ENCODE data around the gene WNT10A. TPM values are rescaled to one million over a fixed set of nuclear protein-coding genes. Genes with fewer than 3 reads are reported as not detected.
"Not testable (repeated sequence)": the region's sequence is repeated elsewhere in the genome, so short reads cannot be mapped to it uniquely, and the experiment has no call there.

Gene WNT10A
- total and polyA plus RNA-seq, 9 of the 15 experiments (the other 6 are each of a cell fraction or from before 2014, with no cell fraction given): not detected

DNA sequence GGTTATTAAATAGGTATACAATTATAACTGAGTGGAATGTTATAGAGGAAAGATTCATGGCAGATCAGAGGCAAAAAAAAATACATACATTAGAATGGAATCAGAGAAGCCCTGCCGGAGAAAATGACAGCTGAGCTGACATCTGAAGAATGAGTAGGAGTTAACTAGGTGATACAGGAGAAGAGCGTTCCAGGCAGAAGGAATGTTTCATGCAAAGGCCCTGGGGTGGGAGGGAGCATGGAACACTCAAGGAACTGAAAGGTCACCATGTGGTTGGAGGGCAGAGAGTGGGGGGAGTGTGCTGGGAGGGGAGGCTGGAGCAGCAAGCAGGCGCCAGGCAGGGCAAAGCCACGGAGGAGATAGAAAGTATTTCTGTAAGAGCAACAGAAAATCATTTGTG lies 47.2 kb downstream of the WNT10A start:
- 5% methylated on average over 4 of the region's 4 CpGs for WGBS (ENCODE audit: insufficient coverage, low coverage, missing lambda C conversion rate)
- FAIRE-seq (no peak), DNase-seq (ENCODE audit: extremely low read depth in 1 of 4, low spot score in 3 of 4) (no peak), ATAC-seq (no peak)
- no peak overlapping the region for H3K4me3 ChIP-seq
- no peak overlapping the region for H3K9ac ChIP-seq (ENCODE audit: insufficient read depth in 1 of 2, low read depth in 2 of 2, low read length in 2 of 2)
- in situ Hi-C loops (cut with MboI): no loop called here
- no peaks in the 10 kb centered on the region for H4K20me1 ChIP-seq (replicated peaks; ENCODE audit: control insufficient read depth, insufficient read depth, low read length)
- no peak overlapping the region for H3K4me2 ChIP-seq (ENCODE audit: insufficient read depth, low read length)
- no peaks in the 10 kb centered on the region for H3K4me1 ChIP-seq (replicated peaks in 1 of 2; ENCODE audit: control insufficient read depth in 2 of 2, insufficient read depth in 2 of 2, low read length in 2 of 2)
- H3K36me3 ChIP-seq (ENCODE audit: control insufficient read depth, insufficient read depth, low read length): no peaks in the 10 kb centered on the region
- ChIA-PET POLR2A (no interaction called here), CTCF (ENCODE audit: low intra/inter-chr PET ratio) (no interaction called here)
- H2AFZ ChIP-seq (ENCODE audit: low read depth, low read length): no peak overlapping the region
- H3K79me2 ChIP-seq (ENCODE audit: control insufficient read depth, insufficient read depth, low read length): no peaks in the 10 kb centered on the region
- peaks cover 0 to 3% of the 10 kb centered on the region in 2 experiments; a peak in 2 of 5 replicates for H3K27me3 ChIP-seq (ENCODE audit: control insufficient read depth in 2 of 2, insufficient read depth in 2 of 2, low read length in 2 of 2)
- H3K27ac ChIP-seq (ENCODE audit: extremely low read depth, low read depth, low read length): no peak overlapping the region
- no peaks in the 10 kb centered on the region for H3K9me1 ChIP-seq (ENCODE audit: control insufficient read depth, insufficient read depth, low read length)
- no TSS peak for BruUV-seq (replicated peaks)
- no peaks in the 10 kb centered on the region for H3K9me3 ChIP-seq (replicated peaks; ENCODE audit: control insufficient read depth, insufficient read depth, low read depth, low read length)
- TF ChIP-seq MCM2 (IDR thresholded peaks at IDR 0.05; ENCODE audit: low read depth) (no peak), CHD4 (IDR thresholded peaks at IDR 0.05; ENCODE audit: insufficient read depth, insufficient replicate concordance, low read depth, low read length, poor library complexity, severe bottlenecking) (no peak), BMI1 (IDR thresholded peaks at IDR 0.05; ENCODE audit: low read length) (no peak), ZNF707 (CRISPR knock-in tag; conservative IDR thresholded peaks at IDR 0.05) (no peak), MTF1 (CRISPR knock-in tag; IDR thresholded peaks at IDR 0.05; ENCODE audit: borderline replicate concordance) (no peak), ETV6 (IDR thresholded peaks at IDR 0.05; ENCODE audit: borderline replicate concordance in 1 of 2, low read depth in 2 of 2, low read length in 1 of 2) (no peak), ETV6 (CRISPR knock-in tag; IDR thresholded peaks at IDR 0.05; ENCODE audit: borderline replicate concordance) (no peak), FOXA1 (IDR thresholded peaks at IDR 0.05; ENCODE audit: borderline replicate concordance) (no peak), AFF1 (IDR thresholded peaks at IDR 0.05; ENCODE audit: low read depth in 1 of 2, partially characterized antibody in 2 of 2) (no peak)
- intact Hi-C loops (cut with micrococcal nuclease): no loop called here

DNA sequence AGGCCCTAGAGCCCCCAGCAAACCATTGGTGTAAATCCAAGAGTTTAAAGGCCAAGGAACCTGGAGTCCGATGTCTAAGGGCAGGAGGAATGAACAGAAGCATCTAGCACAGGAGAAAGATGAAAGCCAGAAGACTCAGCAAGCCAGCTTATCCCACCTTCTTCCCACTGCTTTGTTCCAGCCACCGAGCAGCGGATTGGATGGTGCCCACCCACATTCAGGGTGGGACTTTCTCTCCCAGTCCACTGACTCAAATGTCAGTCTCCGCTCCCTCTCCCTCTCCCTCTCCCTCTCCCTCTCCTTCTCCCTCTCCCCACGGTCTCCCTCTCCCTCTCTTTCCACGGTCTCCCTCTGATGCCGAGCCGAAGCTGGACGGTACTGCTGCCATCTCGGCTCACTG lies 49.8 kb downstream of the WNT10A start:
- POLR2A ChIA-PET: interaction anchor here (0.6 kb wide), 1 partner anchor 773 kb away, joined by 5 read pairs; no protein-coding TSS in a partner anchor
- H3K4me2 ChIP-seq (ENCODE audit: insufficient read depth, low read length); H3K9me1 ChIP-seq (ENCODE audit: control insufficient read depth, insufficient read depth, low read length); H2AFZ ChIP-seq (ENCODE audit: low read depth, low read length); intact Hi-C loops (cut with micrococcal nuclease); H3K27ac ChIP-seq (ENCODE audit: extremely low read depth, low read depth, low read length); H3K27me3 ChIP-seq (ENCODE audit: control insufficient read depth in 2 of 2, insufficient read depth in 2 of 2, low read length in 2 of 2); H3K4me3 ChIP-seq; H3K4me1 ChIP-seq (replicated peaks in 1 of 2; ENCODE audit: control insufficient read depth in 2 of 2, insufficient read depth in 2 of 2, low read length in 2 of 2); H3K36me3 ChIP-seq (ENCODE audit: control insufficient read depth, insufficient read depth, low read length); in situ Hi-C loops (cut with MboI); CTCF ChIA-PET (ENCODE audit: low intra/inter-chr PET ratio); H4K20me1 ChIP-seq (replicated peaks; ENCODE audit: control insufficient read depth, insufficient read depth, low read length); FAIRE-seq; H3K79me2 ChIP-seq (ENCODE audit: control insufficient read depth, insufficient read depth, low read length); DNase-seq (ENCODE audit: extremely low read depth in 1 of 4, low spot score in 3 of 4); H3K9me3 ChIP-seq (replicated peaks; ENCODE audit: control insufficient read depth, insufficient read depth, low read depth, low read length); BruUV-seq (replicated peaks); H3K9ac ChIP-seq (ENCODE audit: insufficient read depth in 1 of 2, low read depth in 2 of 2, low read length in 2 of 2); ATAC-seq: not testable (repeated sequence)
- WGBS (ENCODE audit: insufficient coverage, low coverage, missing lambda C conversion rate): 13% methylated on average over 4 of the region's 10 CpGs

All from K562 (cell line).